Measurements from ENCODE around the gene STN1. TPM values are rescaled to one million over a fixed set of nuclear protein-coding genes. Genes with fewer than 3 reads are reported as not detected.

The STN1 gene
- total RNA-seq, 1 experiment from 2014 or later, result 74.7 TPM

DNA sequence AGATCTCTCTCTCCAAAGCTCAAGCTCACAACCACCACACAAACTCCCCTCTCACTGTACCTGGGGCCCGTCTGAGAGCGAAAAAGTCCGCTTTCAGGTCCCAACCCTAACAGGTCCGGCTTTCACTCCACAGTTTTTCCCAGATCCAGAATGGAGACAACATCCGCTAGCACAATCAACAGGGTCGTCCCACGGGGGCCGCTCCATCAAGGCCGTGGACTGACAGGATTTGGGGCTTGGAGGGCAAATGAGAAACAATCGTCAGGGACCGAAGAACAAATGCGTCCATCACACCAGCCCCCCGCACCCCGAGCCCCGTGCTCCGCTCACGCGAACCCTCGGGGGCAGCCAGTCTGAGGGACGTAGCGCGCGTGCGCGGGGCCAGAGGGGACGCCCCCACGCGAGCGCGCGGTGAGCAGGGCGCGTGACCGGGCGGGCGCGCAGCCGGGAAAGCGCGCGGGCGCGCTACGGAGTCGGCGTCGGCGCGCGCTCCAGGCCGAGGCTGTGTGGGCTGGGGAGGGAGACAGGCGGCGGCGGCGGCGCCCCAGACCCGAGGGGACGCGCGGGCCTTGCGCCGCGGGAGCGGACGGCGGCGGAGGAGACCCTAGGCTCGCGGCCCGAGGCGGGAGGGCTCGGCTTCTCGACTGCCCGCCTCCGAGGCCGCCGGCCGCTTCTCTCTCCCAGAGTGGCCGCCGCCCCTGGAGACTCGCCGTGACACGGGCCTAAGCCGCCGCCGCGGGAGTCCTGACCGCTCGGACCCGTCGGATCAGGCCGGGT lies 48.9 kb upstream of the STN1 start, which contains the start of gene SLK:
Gene SLK (plus strand): TSS at position 470 of the 777 bp plus-strand sequence. CDS start 606 bp downstream, outside the sequence.
- Histone ChIP-seq H3K27me3 (ENCODE audit: insufficient read depth, low read length) (no peaks in the 10 kb centered on the region), H3K36me3 (ENCODE audit: control insufficient read depth in 1 of 2, insufficient read depth in 2 of 2, low read length in 2 of 2) (no peaks in the 10 kb centered on the region; a peak in 1 of 4 replicates), H3K9me2 (ENCODE audit: insufficient read depth) (no peaks in the 10 kb centered on the region), H2AFZ (ENCODE audit: low read depth, low read length, poor library complexity, severe bottlenecking) (peak within 1 kb of the TSS; percentile 79), H3K4me2 (ENCODE audit: low read length) (peak within 1 kb of the TSS; percentile 89), H3K9ac (ENCODE audit: low read length) (peak within 1 kb of the TSS; percentile 83), H3K27ac (ENCODE audit: low read depth, low read length) (peak within 1 kb of the TSS; percentile 95), H4K20me1 (ENCODE audit: insufficient read depth) (no peaks in the 10 kb centered on the region), H3K79me2 (ENCODE audit: insufficient read depth, low read length) (peaks cover 44% of the 10 kb centered on the region), H3K4me1 (ENCODE audit: control insufficient read depth in 1 of 2, insufficient read depth in 2 of 2, low read length in 2 of 2) (peaks cover 28 to 46% of the 10 kb centered on the region in 2 experiments; a peak in 3 of 4 replicates), H3K4me3 (replicated peaks in 1 of 2; ENCODE audit: low read depth in 1 of 2, low read length in 2 of 2) (peak within 1 kb of the TSS; percentile 73 to 83), H3K9me3 (ENCODE audit: control insufficient read depth in 1 of 2, insufficient read depth in 1 of 2, low read depth in 1 of 2, low read length in 2 of 2) (no peaks in the 10 kb centered on the region)
- peak; percentile 59 for DNase-seq (ENCODE audit: low read depth, low spot score)
- TF ChIP-seq EGR1 (IDR thresholded peaks at IDR 0.05; ENCODE audit: low read depth) (peak; percentile 69), EZH2phosphoT487 (IDR thresholded peaks at IDR 0.05; ENCODE audit: borderline replicate concordance) (no peak), FOSL1 (IDR thresholded peaks at IDR 0.05; ENCODE audit: low read depth) (no peak), EZH2 (IDR thresholded peaks at IDR 0.05) (no peak), POLR2AphosphoS5 (IDR thresholded peaks at IDR 0.05; ENCODE audit: low read depth, low read length) (peak; percentile 95), POLR2A (IDR thresholded peaks at IDR 0.05; ENCODE audit: borderline replicate concordance, extremely low read depth, insufficient read depth, insufficient read length) (peak; percentile 70), ZFX (IDR thresholded peaks at IDR 0.05) (peak; percentile 99), SIN3A (IDR thresholded peaks at IDR 0.05; ENCODE audit: low read depth) (peak; percentile 24; the same call in 1 of the 2 replicates)
- TF ChIP-seq, protein P1, sequence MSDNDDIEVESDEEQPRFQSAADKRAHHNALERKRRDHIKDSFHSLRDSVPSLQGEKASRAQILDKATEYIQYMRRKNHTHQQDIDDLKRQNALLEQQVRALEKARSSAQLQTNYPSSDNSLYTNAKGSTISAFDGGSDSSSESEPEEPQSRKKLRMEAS (IDR thresholded peaks at IDR 0.05), result peak; percentile 52; the same call in 1 of the 2 replicates
- TF ChIP-seq, protein P2, sequence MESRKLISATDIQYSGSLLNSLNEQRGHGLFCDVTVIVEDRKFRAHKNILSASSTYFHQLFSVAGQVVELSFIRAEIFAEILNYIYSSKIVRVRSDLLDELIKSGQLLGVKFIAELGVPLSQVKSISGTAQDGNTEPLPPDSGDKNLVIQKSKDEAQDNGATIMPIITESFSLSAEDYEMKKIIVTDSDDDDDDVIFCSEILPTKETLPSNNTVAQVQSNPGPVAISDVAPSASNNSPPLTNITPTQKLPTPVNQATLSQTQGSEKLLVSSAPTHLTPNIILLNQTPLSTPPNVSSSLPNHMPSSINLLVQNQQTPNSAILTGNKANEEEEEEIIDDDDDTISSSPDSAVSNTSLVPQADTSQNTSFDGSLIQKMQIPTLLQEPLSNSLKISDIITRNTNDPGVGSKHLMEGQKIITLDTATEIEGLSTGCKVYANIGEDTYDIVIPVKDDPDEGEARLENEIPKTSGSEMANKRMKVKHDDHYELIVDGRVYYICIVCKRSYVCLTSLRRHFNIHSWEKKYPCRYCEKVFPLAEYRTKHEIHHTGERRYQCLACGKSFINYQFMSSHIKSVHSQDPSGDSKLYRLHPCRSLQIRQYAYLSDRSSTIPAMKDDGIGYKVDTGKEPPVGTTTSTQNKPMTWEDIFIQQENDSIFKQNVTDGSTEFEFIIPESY (IDR thresholded peaks at IDR 0.05; ENCODE audit: extremely low read depth, insufficient replicate concordance, low read length), result peak; percentile 56
- TF ChIP-seq, protein P3, sequence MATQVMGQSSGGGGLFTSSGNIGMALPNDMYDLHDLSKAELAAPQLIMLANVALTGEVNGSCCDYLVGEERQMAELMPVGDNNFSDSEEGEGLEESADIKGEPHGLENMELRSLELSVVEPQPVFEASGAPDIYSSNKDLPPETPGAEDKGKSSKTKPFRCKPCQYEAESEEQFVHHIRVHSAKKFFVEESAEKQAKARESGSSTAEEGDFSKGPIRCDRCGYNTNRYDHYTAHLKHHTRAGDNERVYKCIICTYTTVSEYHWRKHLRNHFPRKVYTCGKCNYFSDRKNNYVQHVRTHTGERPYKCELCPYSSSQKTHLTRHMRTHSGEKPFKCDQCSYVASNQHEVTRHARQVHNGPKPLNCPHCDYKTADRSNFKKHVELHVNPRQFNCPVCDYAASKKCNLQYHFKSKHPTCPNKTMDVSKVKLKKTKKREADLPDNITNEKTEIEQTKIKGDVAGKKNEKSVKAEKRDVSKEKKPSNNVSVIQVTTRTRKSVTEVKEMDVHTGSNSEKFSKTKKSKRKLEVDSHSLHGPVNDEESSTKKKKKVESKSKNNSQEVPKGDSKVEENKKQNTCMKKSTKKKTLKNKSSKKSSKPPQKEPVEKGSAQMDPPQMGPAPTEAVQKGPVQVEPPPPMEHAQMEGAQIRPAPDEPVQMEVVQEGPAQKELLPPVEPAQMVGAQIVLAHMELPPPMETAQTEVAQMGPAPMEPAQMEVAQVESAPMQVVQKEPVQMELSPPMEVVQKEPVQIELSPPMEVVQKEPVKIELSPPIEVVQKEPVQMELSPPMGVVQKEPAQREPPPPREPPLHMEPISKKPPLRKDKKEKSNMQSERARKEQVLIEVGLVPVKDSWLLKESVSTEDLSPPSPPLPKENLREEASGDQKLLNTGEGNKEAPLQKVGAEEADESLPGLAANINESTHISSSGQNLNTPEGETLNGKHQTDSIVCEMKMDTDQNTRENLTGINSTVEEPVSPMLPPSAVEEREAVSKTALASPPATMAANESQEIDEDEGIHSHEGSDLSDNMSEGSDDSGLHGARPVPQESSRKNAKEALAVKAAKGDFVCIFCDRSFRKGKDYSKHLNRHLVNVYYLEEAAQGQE (IDR thresholded peaks at IDR 0.05; ENCODE audit: low read depth), result no peak
- BruUV-seq (replicated peaks), result no TSS peak
- ChIA-PET POLR2A (no interaction called here), CTCF (no interaction called here), RAD21 (ENCODE audit: low non-redundant PET in 1 of 2, low total read pairs in 2 of 2, uncharacterized antibody in 2 of 2, unreplicated experiment in 2 of 2) (interaction anchor here in 1 of 2 experiments (0.7 kb wide), 1 partner anchor 79 kb away, joined by 4 read pairs; no protein-coding TSS in a partner anchor)
- peak; percentile 87 for ATAC-seq
- intact Hi-C loops (cut with micrococcal nuclease), result loop anchor here (5.0 kb wide), 2 partner anchors 45 to 70 kb away; no protein-coding TSS in a partner anchor
